ENCODE data around the gene LGMN. TPM values are rescaled to one million over a fixed set of nuclear protein-coding genes. Genes with fewer than 3 reads are reported as not detected.

LGMN gene
- total and polyA plus RNA-seq, 2 of the 8 experiments (the other 6 are each of a cell fraction or from before 2014, with no cell fraction given), result 57.4 to 83.4 TPM

DNA sequence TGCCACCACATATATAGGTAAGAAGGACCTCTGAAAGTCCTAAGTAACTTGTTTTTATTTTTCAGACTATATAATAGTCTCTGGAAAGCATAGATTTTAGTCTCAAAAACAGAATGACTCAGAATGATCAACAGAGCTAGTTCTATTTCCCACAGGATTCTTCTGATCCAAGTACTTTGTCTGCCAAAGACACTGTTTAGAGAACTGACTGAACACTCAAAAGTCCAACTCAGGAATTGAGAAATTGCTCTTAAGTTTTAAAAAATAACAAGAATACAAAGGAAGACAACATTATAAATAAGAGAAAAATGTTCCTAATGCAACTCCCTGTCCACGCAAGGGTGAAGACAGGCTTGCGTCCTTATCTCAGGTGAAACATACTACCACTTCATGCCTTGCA is 29.0 kb downstream of the LGMN start (continued):
- TF ChIP-seq, protein P1, sequence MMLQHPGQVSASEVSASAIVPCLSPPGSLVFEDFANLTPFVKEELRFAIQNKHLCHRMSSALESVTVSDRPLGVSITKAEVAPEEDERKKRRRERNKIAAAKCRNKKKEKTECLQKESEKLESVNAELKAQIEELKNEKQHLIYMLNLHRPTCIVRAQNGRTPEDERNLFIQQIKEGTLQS (IDR thresholded peaks at IDR 0.05; ENCODE audit: insufficient read depth, low read depth, low read length), result no peak
- no peak for TF ChIP-seq GABPA (IDR thresholded peaks at IDR 0.05; ENCODE audit: borderline replicate concordance, insufficient read depth, low read length)
- no peak for TF ChIP-seq SAP30 (IDR thresholded peaks at IDR 0.05; ENCODE audit: insufficient read depth, insufficient replicate concordance, low read length)

All from H1 (cell line).